ENCODE results near the gene NET1. TPM values are rescaled to one million over a fixed set of nuclear protein-coding genes. Genes with fewer than 3 reads are reported as not detected.

Gene NET1
- polyA plus RNA-seq = 5.5 and 9.0 TPM in 2 replicates

GRCh38 chr10:5412277-5412941 is at the start of gene NET1:
Gene NET1 (plus strand): TSS chr10:5412557. CDS start chr10:5412693, 136 bp downstream.

GRCh38 chr10:5364890-5365338 is 47.4 kb upstream of the NET1 start, which contains the start of gene UCN3:
Gene UCN3 (plus strand): TSS chr10:5364966. CDS start chr10:5373721, 8,755 bp downstream.

GRCh38 chr10:5404208-5405041 is 7.9 kb upstream of the NET1 start, which contains the start of gene TUBAL3:
Gene TUBAL3 (minus strand): TSS chr10:5404828. CDS start chr10:5404792, 36 bp downstream.

GRCh38 chr10:5499493-5500140 is 87.3 kb downstream of the NET1 start, which contains the start of gene CALML5:
Gene CALML5 (minus strand): TSS chr10:5499570. CDS start chr10:5499438, 132 bp downstream.

Other genes starting within 250 kb of the NET1 start
- gene AKR1C8, start 227.4 kb upstream of the NET1 start, polyA plus RNA-seq = not detected in 2 replicates
- gene AKR1C4, start 215.7 kb upstream of the NET1 start, polyA plus RNA-seq = not detected in 2 replicates
- gene UCN3, start 47.6 kb upstream of the NET1 start, polyA plus RNA-seq = not detected in 2 replicates
- gene TUBAL3, start 7.7 kb upstream of the NET1 start, polyA plus RNA-seq = not detected in 2 replicates
- not detected in 2 replicates for gene CALML5, start 87.0 kb downstream of the NET1 start, polyA plus RNA-seq
- 0.08 and 0.17 TPM in 2 replicates for gene CALML3, start 112.4 kb downstream of the NET1 start, polyA plus RNA-seq